Endothelial cell (in vitro differentiated cells): ENCODE measurements around the gene SPEM3. TPM values are rescaled to one million over a fixed set of nuclear protein-coding genes. Genes with fewer than 3 reads are reported as not detected.
A peak's percentile ranks its signal among the peaks of the same experiment; 100 is the strongest.

Source experiments
- DNase-seq: peaks from one replicate; pipeline ENCODE4 v3.0.0; 2021; ENCODE audit warnings: low spot score
- H3K27ac Mint-ChIP-seq: one replicate; pipeline ENCODE4 v1.8.0; 2021; ENCODE audit warnings: mixed read lengths, inconsistent platforms; ENCODE audit not compliant: unreplicated experiment
- H3K27me3 Mint-ChIP-seq: one replicate; pipeline ENCODE4 v1.8.0; 2021; ENCODE audit warnings: mild to moderate bottlenecking, moderate library complexity, mixed read lengths, inconsistent platforms; ENCODE audit not compliant: unreplicated experiment
- H3K36me3 Mint-ChIP-seq: one replicate; pipeline ENCODE4 v1.8.0; 2021; ENCODE audit warnings: mild to moderate bottlenecking, low read depth, mixed read lengths, inconsistent platforms; ENCODE audit not compliant: unreplicated experiment
- H3K4me1 Mint-ChIP-seq: one replicate; pipeline ENCODE4 v1.8.0; 2021; ENCODE audit warnings: mild to moderate bottlenecking, mixed read lengths, inconsistent platforms; ENCODE audit not compliant: unreplicated experiment
- H3K4me3 Mint-ChIP-seq: one replicate; pipeline ENCODE4 v1.8.0; 2021; ENCODE audit warnings: mild to moderate bottlenecking, mixed read lengths, inconsistent platforms; ENCODE audit not compliant: unreplicated experiment
- H3K9me3 Mint-ChIP-seq: one replicate; pipeline ENCODE4 v1.8.0; 2021; ENCODE audit warnings: mixed read lengths, inconsistent platforms; ENCODE audit not compliant: unreplicated experiment
- total RNA-seq: library from RNA; stranded (reverse); fragmentation: NEBNext Ultra II Directional; extraction: Animal tissue kit (Norgen Biotek cat#: 25700); gene quantifications from one replicate; pipeline ENCODE4 v1.2.1, GENCODE V29; 2021; ENCODE audit not compliant: unreplicated experiment
- TF ChIP-seq, protein P1 (sequence below): fragments of 200-600 bp; sonication (generic); IDR thresholded peaks from one replicate; pipeline ENCODE4 v1.5.0; 2021; ENCODE audit warnings: antibody characterized with exemption; ENCODE audit not compliant: unreplicated experiment

SPEM3 gene
- total RNA-seq, 1 donor from 2014 or later, result not detected

DNA sequence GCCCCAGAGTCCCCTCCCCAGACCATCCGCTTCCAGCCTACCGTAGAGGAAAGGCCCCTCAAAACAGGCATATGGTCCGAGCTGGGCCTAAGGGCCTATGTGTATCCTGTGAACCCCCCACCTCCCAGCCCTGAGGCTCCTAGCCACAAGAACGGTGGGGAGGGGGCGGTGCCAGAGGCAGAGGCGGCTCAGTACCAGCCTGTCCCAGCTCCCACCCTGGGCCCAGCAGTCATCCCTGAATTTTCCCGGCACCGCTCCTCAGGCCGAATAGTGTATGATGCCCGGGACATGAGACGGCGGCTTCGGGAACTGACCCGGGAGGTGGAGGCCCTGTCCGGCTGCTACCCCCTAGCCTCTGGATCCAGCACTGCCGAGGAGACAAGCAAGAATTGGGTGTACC, 7.5 kb upstream of the SPEM3 start:
- Mint-ChIP-seq H3K36me3 (peaks cover 10% of the 10 kb centered on the region), H3K4me3 (no peak overlapping the region), H3K27me3 (peaks cover 9% of the 10 kb centered on the region), H3K9me3 (no peaks in the 10 kb centered on the region), H3K27ac (no peak overlapping the region), H3K4me1 (peaks cover 8% of the 10 kb centered on the region)
- TF ChIP-seq, protein P1, sequence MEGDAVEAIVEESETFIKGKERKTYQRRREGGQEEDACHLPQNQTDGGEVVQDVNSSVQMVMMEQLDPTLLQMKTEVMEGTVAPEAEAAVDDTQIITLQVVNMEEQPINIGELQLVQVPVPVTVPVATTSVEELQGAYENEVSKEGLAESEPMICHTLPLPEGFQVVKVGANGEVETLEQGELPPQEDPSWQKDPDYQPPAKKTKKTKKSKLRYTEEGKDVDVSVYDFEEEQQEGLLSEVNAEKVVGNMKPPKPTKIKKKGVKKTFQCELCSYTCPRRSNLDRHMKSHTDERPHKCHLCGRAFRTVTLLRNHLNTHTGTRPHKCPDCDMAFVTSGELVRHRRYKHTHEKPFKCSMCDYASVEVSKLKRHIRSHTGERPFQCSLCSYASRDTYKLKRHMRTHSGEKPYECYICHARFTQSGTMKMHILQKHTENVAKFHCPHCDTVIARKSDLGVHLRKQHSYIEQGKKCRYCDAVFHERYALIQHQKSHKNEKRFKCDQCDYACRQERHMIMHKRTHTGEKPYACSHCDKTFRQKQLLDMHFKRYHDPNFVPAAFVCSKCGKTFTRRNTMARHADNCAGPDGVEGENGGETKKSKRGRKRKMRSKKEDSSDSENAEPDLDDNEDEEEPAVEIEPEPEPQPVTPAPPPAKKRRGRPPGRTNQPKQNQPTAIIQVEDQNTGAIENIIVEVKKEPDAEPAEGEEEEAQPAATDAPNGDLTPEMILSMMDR, result no peak
- no peak for DNase-seq

DNA sequence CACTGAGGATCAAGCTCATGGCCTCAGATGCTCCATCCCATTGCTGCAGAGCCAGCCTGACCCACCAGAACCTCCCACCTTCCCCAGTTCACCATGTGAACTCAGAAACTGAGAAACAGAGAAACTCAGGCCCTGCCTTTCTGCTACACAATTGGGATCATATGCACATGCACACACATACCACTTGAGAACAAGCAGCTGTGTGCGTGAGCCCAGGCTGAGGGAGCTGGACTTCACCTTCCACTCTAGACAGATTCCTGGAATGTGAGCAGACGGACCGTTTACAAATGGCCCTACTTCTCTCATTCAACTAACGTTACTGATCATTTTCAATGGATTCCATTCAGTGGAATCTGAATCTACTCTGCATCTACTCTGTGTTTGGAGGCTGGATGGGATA, 5.0 kb upstream of the SPEM3 start:
- Mint-ChIP-seq H3K27ac (no peak overlapping the region), H3K4me3 (peak overlapping the region; percentile 28), H3K4me1 (peaks cover 8% of the 10 kb centered on the region), H3K36me3 (no peaks in the 10 kb centered on the region), H3K9me3 (no peaks in the 10 kb centered on the region), H3K27me3 (peaks cover 9% of the 10 kb centered on the region)
- TF ChIP-seq, protein P1, result no peak
- DNase-seq, result no peak

DNA sequence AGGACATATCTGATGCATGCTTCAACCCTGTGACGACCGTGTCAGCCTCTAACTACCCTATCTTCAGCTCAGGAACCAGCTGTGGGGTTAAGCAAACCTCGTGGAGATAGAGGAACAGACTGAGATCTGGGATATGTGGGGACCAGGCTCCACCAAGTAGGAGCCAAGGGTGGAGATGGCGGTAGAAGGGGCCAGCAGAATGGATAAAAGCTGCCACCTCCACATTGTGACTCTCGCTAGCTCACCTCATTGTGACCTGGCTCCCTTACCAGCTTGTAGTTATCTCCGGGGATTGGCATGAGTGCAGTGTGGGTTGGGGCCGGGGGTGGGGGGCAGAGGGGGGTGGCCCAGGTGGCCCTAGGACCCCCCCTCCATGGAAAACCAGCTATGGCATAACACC, 3.3 kb upstream of the SPEM3 start, which contains the start of gene SPEM2:
TSS of gene SPEM2 (plus strand) at position 301 of the 400 bp plus-strand sequence. CDS start at position 374, 73 bp downstream.
- Mint-ChIP-seq H3K27ac (no peak within 1 kb of the TSS), H3K27me3 (peaks cover 9% of the 10 kb centered on the region), H3K36me3 (no peaks in the 10 kb centered on the region), H3K4me1 (no peaks in the 10 kb centered on the region), H3K4me3 (no peak within 1 kb of the TSS), H3K9me3 (no peaks in the 10 kb centered on the region)
- TF ChIP-seq, protein P1, result no peak
- no peak for DNase-seq

DNA sequence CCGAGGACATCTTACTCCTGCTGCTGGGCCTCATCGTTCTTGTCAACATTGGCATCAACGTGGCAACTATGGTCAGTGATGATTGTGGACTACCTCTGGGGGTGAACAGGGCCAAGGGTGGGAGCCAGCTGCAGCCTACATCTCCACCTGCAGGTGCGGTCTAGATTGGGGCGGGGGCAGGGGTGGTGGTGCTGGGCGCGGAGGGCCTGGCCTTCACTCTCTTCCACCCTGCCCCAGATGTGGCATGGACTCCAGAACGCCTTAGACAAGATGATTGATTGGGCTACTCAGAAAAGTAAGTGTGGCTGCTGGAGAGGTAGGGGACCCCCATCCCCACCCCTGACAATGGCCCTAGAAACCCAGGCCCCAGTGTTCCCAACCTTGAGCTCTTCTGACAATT, 2.9 kb upstream of the SPEM3 start:
- Mint-ChIP-seq H3K27ac (no peak overlapping the region), H3K9me3 (no peaks in the 10 kb centered on the region), H3K4me3 (no peak overlapping the region), H3K4me1 (no peaks in the 10 kb centered on the region), H3K36me3 (no peaks in the 10 kb centered on the region), H3K27me3 (peaks cover 9% of the 10 kb centered on the region)
- TF ChIP-seq, protein P1, result no peak
- no peak for DNase-seq

DNA sequence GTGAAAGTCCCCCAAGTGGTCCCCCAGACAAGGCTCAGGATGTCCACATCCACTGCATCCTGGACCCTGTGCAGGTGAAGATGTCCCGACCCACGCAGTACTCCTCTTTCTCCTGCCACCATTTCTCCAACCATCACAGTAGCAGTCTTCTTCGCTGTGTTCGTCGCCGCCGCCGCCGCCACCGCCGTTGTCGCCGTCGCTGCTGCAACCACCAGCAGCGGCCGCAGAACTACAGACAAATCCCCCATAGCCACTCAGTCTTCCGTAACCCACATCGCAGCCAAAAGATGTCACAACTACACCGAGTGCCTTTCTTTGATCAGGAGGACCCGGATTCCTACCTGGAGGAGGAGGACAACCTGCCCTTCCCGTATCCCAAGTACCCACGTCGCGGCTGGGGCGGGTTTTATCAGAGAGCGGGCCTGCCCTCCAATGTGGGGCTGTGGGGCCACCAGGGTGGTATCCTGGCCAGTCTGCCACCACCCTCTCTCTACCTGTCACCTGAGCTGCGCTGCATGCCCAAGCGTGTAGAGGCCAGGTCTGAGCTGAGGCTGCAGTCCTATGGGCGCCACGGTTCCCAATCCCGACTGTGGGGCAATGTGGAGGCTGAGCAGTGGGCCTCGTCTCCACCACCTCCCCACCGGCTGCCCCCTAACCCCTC, 2.3 kb upstream of the SPEM3 start:
- no peak for DNase-seq
- Mint-ChIP-seq H3K4me3 (no peak overlapping the region), H3K36me3 (no peaks in the 10 kb centered on the region), H3K4me1 (no peaks in the 10 kb centered on the region), H3K9me3 (no peaks in the 10 kb centered on the region), H3K27me3 (peaks cover 10% of the 10 kb centered on the region), H3K27ac (no peak overlapping the region)
- TF ChIP-seq, protein P1, result no peak
